Heart left ventricle (tissue), 13 donors: Measurements from ENCODE around the gene OGDH.
"Not testable (repeated sequence)": the region's sequence is repeated elsewhere in the genome, so short reads cannot be mapped to it uniquely, and the experiment has no call there.

ENCODE experiments used
- CTCF ChIP-seq, 12 donors: fragments of 200-600 bp; sonication (generic) in 4 of 12; IDR thresholded peaks; one replicate each; pipeline versions ENCODE4 v1.5.0 to v1.8.0; 2018 to 2022; ENCODE audit warnings: antibody characterized with exemption in 12 of 12, mild to moderate bottlenecking in 5 of 12
- POLR2A ChIP-seq, 2 donors: fragments of 450-650 bp; IDR thresholded peaks; one replicate each; pipeline ENCODE4 v1.6.1; 2017; ENCODE audit warnings: antibody characterized with exemption in 2 of 2, mild to moderate bottlenecking in 2 of 2, moderate library complexity in 2 of 2
- donor health status: ischemic (EF 13 %, LVEDD 7.1; RV severe dilation, severe dysfunction).
- donor health status: DM: no; HTN: yes; CAD: no.
- donor health status: DM: no; HTN: no; CAD: no.
- donor health status: ischemic (EF 25% LVEDD 6.9; RV normal size, moderate dysfunction).
- donor health status: ischemic (EF 25% LVEDD 5.7; RV mildly dilated, moderate dysfunction).
- donor health status: ischemic (EF 35%, LVEDD 5.7; RV mildly dilated, moderate dysfunction).
- donor health status: nonischemic (EF 11% LVEDD 7.7; RV severe dilation, severe dysfunction).
- donor health status: DM: yes; HTN: yes; CAD: no.
- donor health status: PGD.
- donor health status: ischemic (EF 29% LVEDD 5.4; RV normal size, mild dysfunction).
- donor health status: nonischemic (EF 23%, LVEDD 6.1; RV moderate dilation, normal function).

- not testable (repeated sequence) for TF ChIP-seq CTCF, POLR2A (IDR thresholded peaks at IDR 0.05)
Measured at GRCh38 chr7:44703391-44703790, 97.0 kb downstream of the OGDH start.
